Globus pallidus (tissue), 1 donor: ENCODE data around the gene VSIG10L.

Experiments used
- DNase-seq: peaks from one replicate; pipeline ENCODE4 v3.0.0-alpha.2; 2015; ENCODE audit warnings: low spot score

Gene VSIG10L

DNA sequence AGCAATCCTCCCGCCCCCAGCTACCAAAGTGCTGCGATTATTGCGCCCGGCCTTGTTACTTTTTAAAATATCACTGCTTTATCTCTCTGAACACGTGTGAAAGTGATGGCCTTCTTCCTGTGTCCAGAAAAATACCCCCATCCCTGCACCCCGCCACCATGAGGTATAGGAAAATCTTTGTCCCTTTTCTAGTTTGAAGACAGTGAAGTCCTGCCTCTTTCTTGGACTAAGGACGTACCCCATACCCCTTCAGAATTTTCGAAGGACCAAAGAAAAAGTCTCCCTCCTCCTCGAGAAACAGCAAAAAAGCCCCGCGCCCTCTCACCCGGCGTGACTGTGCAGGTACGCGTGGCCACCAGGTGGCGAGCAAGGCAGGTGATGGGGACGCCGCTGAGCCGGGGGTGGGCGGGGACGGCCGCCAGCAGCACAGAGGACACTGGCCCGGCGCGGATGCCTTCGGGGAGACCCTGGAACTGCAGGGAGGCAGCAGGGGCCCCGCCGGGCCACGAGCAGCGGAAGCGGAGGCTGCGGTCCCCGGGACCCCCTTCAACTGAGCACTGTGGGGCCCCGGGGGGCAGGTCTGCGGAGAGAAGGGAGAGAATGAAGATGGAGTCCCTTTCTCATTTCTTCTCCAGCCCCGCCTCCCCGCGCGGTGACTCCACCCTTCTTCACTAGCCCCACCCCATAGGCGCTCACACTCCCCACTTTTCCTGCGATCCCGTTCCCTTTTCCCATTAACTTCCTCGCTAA lies 3.2 kb downstream of the VSIG10L start:
- peak; percentile 54 for DNase-seq

GRCh38 chr19:51337861-51338562 lies 3.9 kb downstream of the VSIG10L start:
- DNase-seq: no peak

GRCh38 chr19:51337141-51337860 lies 4.6 kb downstream of the VSIG10L start:
- DNase-seq: no peak

DNA sequence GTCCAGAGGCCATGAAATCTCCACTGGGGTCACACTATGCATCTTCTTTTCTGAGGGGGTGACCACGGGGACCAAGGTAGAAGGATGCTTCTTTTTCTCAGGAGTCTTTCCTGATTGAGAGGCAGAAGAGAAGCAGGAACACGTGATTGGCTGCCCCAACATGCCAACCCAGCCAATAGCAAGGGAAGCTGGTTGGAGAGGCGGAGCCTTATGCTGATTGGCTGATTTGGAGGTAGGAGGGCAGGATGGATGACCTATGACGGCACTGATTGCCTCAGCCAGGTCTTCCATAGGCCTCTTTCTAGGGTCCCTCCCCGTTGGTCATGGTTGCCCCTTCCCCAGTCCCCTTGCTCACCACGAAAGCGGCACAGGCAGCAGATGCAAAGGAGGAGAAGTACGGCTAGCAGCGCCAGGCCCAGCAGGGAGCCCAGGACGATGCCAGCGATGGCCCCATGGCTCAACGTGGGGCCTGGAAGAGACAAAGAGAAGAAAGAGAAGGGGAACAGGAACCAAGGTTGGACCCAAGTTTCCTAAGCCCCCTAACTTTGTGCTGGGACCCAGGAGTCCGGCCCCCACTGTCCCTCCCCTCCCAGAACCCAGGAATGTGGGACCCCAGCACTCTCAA lies 8.0 kb downstream of the VSIG10L start:
- DNase-seq: no peak

DNA sequence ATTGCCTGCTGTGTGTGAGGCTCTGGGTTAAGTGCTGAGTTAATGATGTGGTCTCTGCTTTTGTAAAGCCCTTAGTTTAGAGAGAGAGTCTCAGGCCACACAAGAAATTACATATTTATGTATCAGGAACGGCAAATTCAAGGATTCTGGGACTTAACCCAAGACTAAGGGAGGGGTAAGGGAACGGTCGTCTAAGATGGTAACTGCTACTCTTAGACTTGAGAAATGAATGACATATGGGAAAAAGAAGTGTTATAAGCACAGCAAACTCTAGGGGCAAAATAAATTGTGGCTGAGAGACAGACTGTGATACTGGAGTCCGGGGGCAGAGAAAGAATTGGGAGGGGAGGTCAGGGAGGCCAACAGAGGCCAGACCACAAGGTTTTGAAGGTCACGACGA lies 10.2 kb downstream of the VSIG10L start:
- DNase-seq: no peak

- no peak for DNase-seq
Measured at GRCh38 chr19:51331193-51331592, 10.7 kb downstream of the VSIG10L start.

DNA sequence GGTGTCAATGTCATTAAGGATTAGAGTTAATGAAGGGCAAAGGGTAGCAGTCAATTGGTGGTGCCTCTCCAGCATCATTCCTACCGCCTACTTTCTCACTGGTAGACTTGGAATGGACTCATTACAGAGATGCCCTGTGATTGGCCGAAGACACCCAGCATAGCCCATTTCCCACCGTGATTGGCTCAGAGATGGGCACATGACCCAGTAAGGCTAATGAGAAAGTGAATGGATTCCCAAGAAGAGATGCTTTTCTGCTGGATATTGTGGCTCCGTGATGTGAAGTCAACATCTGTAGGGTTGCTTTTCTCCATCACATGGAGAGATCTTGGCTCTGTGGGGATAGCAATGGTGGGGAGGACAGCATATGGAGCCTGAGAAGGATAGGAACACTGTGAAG lies 11.6 kb downstream of the VSIG10L start:
- DNase-seq: no peak

DNA sequence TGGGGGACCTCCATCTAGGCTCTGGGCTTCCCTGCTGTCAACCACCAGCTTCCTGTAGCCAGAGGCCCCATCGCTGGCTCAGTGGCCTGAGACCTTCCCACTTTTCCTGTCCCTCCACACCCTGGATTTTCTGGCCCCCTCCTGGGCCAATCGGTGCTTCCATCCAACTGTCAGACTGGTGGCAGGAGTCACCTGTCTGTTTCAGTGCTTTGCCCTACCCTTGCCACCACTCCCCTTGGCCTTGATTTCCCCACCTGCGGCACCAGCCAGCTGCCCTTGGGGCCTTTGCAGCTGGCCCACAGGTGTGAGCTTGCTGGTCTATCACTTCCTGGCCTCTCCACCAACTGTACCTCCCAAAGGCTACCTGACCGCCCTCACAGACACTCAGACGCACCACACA lies 12.5 kb downstream of the VSIG10L start:
- no peak for DNase-seq

GRCh38 chr19:51327066-51328001 lies 14.6 kb downstream of the VSIG10L start:
- no peak for DNase-seq

GRCh38 chr19:51326216-51327065 lies 15.5 kb downstream of the VSIG10L start:
- DNase-seq: no peak

DNA sequence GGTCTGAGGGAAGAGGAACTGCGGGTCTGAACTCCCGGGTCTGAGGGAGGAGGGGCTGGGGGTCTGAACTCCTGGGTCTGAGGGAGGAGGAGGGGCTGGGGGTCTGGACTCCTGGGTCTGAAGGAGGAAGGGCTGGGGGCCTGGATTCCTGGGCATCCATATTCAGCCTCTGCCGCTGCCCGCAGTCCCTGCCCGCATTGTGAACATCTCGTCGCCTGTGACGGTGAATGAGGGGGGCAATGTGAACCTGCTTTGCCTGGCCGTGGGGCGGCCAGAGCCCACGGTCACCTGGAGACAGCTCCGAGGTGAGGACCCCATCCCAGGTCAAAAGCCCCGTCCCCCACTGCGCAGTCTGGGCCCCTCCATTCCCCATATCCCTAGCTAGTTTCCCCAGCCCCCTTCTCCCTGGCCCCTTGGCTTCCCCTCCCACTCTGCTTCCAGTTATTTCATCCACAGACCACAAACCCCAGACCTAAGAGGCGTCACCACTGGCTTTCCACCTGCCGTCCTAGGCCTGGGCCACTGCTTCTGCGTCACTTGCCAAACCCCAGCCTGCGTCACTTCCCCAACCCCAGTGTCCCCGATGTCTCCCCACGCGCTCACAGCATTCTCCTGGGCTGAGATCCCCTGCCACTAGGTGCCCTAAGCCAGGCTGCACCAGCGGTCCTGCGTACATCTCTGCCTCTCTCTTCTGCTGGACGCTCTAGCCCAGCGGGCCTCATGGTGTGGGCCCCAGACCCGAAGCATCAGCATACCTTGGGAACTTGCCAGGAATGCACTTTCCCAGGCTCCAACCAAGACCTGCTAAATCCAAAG lies 16.6 kb downstream of the VSIG10L start:
- DNase-seq: no peak

- DNase-seq: no peak
Measured at GRCh38 chr19:51324167-51324481, 17.8 kb downstream of the VSIG10L start.

DNA sequence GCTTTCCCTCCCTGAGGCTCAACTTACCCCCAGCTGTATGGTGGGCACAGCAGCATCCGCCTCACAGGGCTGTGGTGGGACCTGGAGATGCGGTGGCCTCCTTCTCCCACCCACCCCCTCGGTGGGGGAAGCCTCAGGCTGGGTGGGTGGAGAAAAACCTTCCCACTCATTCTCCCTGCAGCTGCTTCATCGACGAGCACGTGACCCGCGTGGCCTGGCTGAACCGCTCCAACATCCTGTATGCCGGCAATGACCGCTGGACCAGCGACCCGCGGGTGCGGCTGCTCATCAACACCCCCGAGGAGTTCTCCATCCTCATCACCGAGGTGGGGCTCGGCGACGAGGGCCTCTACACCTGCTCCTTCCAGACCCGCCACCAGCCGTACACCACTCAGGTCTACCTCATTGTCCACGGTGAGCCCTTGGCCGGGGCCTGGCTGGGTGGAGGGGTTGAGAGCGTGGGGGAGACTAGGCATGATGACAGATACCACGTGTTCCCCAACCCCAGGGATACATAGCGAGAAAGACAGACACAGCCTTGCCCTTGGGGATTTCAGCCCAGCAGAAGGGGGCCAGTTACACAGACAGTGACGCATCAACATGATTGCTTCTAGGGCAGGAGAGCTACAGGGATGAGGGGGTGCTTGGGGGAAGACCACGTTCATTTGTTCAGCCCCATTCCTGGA lies 18.3 kb downstream of the VSIG10L start:
- DNase-seq: no peak

GRCh38 chr19:51321799-51322198 lies 20.1 kb downstream of the VSIG10L start:
- DNase-seq: no peak

DNA sequence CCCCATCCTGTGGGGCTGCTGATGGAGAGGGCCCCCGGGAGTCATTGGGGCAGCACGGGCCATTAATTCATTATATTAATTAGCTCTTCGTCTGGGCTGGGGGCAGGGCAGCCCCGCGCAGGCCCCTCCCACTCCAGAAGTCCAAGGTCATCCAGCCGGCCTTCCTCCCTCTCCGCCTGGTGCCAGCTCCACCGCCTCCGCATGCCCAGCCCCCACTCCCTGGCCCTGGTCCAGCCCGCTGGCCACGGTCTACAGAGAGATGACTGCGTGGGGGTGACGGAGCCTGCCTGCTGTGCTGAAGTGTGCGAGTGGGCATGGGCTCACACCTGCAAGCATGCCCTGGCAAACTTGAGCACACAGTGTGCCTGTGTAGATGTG lies 21.7 kb downstream of the VSIG10L start:
- DNase-seq: no peak

- no peak for DNase-seq
Measured at GRCh38 chr19:51319649-51320279, 22.2 kb downstream of the VSIG10L start.

GRCh38 chr19:51318687-51319648 lies 23.0 kb downstream of the VSIG10L start:
- no peak for DNase-seq

- no peak for DNase-seq
Measured at GRCh38 chr19:51317968-51318367, 24.0 kb downstream of the VSIG10L start.
